ENCODE results near the gene TRIO.

GRCh38 chr5:14421851-14422250, 278.7 kb downstream of the TRIO start:
- no peak for TF ChIP-seq POLR2A (IDR thresholded peaks at IDR 0.05)
- TF ChIP-seq CTCF (IDR thresholded peaks at IDR 0.05) = no peak
- no peak for TF ChIP-seq EP300 (IDR thresholded peaks at IDR 0.05)
